Activated naive CD4-positive, alpha-beta T cell treated with anti-CD3 and anti-CD28 coated beads, Interleukin-2, amount 50 U/mL, for 16 hours (primary cell): Measurements from ENCODE around the gene KCNQ1.

Experiments used
- DNase-seq: peaks from one replicate; pipeline ENCODE4 v3.0.0-alpha.2; 2020

Gene KCNQ1

DNA sequence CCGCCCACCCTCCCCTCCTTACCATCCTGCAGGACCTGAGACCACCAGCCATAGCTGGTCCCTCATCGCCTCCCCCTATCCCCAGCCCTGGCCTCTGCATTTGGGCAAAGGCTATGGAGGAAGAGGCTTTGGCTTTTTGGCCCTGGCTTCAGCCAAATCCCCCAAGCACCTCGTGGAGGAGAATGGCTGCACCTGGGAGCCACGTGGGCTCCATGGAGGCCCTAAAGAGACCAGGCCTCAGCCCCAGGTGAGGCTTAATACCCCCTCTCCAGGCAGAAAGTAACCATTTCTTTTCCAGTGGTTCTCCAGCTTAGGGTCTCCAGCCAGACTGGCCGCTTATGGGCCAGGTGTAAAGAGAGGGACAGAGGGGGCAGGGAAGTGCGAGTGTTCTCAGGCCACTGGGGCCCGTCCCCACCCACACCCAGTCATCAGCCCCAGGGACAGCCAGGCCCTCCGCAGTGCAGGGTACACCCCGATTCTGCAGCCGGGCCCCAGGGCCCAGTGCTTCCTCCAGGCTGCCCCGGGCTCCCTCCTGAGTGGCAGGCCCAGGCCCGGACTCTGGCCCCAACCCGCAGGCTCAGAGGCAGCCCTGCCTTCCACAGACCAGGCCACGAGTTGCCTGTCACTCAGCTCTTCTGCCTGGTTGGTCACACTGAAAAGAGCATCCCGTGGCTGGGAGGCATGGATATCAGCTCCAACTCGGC, 414.3 kb downstream of the KCNQ1 start:
- no peak for DNase-seq

DNA sequence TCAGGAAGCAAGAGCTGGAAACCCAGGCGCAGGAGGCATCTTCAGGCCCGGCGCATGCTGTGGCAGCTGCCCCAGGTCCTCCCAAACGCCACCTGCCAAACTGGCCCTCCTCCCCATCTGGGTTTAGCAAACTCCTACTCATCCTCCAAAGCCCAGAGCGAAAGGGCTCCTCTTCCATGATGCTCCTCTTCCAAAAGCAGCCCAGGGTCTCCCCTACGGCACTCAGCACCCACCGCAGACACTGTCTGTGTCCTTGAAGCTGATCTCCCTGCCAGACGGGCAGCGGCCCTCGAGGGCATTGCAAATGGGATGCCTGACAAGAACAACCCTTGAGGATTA, 414.9 kb downstream of the KCNQ1 start:
- DNase-seq: no peak

DNA sequence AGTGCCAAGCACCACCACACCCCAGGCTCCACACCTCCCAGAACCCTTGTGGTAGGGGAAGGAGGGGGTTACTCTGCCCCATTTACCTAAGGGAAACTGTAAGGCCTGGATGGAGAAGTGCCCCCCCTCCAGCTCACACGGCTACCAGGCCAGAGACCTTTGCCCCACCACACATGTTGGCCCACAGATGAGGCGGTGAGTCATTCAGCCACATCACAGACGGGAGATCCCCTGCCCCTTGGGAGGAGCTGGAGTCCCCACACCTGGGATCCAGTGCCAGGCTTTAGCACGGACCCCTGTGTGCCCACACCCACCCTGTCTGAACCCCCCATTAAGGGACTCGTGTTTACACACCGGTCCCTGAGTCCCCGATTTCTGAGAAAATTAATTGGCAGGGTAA, 415.8 kb downstream of the KCNQ1 start:
- no peak for DNase-seq

DNA sequence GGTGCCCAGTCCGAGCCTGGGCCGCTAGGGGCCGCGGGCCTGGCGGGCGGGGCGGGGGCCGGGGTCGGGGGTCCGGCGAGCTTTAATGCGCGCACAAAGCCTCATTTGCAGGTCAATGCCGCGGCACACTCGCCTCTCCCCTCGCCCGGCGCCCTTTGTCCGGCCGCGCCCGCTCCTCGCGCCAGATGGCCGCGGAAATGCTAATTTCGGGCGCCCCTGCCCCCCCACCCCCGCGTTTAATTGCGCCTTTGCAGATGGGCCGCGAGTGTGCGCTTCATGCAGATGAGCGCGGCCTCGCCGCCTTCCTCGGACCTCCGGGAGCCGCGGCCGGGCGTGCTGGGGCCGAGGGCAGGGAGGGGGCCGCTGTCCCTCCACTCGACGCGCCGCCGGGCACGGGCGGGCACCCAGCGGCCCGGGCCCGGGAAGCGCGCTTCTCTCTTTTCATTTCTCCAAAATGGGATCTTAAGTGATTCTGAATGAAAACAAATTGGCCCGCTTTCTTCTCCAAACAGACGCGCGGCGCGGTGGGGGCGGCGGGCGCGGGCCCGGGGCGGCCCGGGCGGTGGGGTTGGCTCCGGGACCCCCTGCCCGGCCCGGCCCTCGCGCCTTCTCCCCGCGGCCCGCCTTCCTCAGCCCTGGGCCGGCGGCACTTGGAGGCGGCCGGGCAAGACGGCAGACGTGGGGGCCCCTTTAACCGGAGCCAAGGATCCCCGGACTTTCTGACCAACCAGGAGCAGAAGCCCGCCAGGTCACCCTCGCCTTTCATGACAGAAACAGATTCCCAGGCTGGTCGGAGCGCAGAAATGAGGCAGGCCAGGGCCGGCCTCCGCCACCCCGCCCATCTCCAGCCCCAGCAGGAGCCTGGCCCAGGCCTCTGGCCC, 417.8 kb downstream of the KCNQ1 start:
- DNase-seq: no peak

DNA sequence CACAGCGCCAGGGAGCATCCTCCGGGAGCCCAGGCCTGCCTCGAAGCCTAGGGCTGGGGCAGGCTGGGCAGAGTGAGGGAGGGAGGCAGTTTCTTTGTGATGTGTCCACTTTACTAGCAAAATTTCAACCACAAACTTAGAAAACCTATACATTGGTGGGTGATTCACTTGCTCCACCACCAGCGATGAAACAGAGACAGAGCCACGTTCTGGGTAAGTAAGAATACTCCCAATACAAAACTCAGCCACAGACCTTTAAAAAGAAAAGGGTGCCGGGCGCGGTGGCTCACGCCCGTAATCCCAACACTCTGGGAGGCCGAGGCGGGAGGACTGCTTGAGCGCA, 418.4 kb downstream of the KCNQ1 start:
- DNase-seq: no peak

DNA sequence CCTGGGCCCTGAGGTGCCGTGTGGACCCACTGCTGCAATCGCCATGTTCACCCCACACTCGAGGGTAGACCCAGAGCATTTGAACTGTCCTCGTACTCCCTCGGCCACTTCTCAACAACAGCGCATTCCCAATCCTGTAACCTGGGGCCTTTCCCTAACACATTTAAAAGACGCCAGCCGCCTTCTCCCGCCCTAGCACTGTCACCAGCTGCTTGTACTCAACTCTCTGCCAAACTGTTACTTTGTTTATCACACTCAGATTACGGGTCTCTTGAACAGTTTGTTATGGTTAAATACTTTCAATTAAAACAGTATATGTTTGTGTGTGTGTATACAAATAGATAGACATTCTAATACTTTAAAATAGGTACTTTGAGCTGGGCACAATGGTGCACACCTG, 420.1 kb downstream of the KCNQ1 start:
- DNase-seq: no peak

DNA sequence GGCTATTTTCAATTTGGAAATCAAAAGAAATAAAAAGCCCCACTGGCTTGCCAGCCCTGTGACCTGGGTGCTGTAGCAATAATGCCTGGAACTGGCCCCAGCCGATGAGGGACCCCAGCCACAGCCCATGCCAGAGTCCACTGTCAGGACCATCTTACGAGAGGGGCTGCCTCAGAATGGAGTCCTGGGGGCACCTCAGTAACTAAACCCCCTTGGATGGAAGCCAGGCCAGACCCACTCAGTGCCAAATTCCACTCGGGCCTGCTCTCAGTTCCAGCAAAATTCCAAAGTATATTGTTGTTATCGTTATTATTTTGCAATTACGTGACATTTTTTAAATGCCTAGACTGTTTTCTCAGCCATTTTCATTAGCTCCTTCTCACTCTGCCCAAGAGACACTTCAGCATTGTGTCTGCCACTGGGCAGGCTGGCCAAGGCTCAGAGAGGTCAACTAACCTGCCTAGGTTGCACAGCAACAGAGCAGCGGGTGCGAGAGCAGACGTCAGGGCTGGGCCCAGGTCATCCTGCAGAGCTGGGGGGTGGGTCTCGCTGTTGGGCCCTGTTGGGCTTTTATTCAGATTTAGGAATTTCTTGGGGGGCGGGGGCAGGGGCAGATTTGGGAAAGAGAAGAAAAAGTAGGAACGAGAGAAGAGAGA, 421.2 kb downstream of the KCNQ1 start:
- DNase-seq: no peak

DNA sequence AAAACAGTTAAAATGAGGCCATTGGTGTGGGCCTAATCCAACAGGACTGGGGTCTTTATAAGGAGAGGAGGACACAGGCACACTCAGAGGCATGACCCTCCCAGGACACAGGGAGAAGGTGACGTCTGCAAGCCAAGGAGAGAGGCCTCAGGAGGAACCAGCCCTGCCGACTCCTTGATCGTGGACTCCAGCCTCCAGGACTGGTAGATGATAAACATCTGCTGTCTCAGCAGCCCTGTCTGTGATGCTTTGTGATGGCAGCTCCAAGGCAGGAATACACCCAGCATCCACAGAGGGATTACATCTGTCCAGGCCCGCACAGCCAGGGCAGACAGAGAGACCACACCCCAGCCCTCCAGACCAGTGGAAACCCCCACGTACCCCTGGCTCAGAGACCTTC, 422.3 kb downstream of the KCNQ1 start:
- DNase-seq: no peak

DNA sequence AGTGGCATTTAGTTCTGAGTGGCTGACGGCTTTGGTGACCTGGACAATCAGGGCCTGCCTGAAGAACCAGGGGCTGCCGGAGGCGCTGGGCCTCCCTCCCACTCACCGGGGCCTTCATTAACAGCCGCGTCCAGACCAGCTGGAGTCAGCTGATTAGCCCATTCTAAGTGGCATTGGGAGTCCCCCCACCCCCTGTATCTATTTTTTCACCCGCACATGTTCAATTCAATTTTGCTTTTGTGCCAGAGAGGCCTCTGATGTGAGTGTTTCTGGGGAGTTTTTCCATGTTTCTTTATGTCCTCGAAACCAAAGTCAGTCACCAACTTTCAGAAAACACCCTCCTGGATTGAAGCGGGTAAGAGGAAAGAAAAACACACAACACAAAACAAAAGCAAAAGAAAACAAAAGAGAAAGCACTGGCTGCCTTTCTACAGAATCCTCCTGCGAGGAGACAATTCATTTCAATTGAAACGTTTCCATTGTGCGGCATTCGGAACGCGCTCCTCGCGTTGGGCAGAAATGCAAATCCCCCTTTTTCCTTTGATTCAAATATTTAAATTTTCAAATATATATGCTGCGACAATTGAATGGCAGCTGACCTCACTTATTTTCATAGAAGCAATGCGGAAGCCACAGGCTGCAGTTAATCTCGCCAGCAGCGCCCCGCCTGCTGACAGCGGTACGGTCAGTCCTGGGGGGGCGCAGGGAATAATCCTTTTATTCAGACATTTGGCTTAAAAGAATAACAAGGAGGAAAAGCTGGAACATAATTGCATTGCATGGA, 423.1 kb downstream of the KCNQ1 start:
- no peak for DNase-seq

DNA sequence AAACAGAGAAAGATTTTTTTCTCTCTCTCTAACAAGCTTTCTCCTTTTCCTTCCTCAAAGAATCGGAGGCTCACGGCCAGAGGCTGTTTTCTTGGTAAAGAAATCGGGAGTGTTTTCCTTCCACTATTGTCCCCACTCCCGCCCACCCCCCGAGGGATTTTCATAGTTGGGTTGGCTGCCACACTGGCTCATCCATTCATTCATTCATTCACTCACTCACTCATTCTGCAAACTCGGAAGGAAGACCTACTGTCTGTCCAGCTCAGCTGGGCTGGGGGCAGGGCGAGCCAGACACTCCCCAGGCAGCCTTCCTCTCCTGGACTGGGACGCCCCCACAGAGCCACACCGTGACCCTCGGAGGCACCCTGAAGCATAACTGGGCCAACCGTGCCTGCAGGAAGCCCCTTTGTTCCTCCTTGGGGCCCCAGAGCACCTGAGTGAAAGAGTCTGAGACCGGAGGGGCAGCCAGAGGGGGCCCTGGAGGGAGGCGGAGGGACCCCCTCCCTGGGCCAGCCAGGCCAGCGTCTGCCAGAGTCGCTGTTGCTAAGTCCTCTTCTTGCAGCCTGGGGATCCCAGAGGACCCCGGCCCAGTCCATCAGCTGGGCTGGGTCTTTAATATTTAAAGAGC, 423.8 kb downstream of the KCNQ1 start:
- no peak for DNase-seq

DNA sequence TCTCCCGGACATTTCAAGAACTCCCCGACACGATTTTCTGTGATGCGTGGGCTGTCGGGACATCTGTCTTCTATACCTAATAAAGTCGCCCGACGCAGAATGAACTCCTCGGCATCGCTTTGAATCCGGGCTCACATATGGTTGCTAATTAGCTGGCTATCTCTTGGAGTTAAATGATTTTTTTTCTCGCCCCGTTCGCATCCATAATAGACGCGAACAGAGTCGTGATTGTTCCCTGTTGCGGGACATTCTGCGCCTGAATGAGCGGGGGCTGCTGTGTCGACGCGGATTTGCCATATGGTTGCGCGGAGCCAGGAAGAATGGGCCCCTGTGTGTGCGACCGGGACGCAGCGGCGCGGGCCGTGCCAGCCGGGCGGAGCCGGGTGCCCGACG, 424.3 kb downstream of the KCNQ1 start:
- DNase-seq: no peak

DNA sequence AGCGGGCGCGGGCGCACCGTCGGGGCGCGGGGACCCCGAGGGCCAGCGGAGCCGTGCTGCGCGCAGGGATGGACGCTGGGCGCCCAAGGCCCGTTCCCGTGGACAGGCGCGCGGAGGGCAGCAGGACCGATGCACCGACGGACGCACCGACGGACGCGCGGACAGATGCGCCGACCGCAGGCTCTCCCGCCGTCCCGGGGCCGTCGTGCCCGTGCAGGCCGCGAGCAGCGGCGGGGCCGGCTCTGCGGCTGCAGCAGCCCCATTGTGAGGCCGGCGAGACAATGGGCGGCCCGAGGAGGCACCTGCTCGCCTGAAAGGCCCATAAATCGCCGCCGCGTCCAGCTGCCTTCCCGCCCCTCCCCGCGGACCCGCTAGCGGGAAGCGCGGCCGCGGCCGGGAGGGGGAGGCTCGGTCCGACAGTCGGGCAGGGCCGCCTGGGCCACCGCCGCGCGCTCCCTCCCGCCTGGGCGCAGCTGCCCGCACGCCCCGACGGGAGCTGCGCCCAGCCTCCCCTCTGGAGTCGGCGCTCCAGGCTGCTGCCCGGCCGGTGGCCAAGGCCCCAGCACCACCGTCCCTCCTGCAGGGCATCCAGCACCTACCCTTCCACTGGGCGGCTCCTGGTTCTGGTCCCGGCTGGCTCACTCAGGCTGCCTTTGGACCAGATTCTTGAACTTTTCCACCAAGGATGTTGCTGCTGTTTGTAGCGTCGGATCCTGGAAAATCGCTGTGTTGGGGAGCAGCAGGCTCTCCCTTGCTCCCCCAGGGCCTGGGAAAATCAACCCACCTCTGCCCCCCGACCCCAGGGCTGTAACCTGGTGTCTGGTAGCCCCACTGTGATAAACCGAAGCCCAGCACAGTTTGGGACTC, 425.0 kb downstream of the KCNQ1 start:
- no peak for DNase-seq

DNA sequence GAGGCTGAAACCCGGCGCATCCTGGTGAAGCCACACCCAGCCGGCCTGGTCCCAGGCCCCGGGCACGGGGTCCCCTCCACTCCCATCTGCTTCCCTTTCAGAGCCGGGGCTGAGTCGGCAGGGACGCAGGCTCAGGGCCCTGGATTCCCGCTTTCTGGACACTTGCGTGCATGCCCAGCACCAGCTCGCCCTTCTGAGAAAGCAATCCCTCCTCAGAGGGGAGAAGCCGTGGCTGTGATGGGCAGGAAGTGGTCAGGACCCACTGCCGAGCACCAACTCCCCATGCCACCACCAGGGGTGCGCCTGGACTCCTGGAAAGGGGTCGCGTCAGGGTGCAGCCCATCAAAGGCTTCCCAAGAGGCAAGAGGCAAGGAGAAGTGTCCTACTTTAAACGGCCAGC, 425.7 kb downstream of the KCNQ1 start:
- no peak for DNase-seq

DNA sequence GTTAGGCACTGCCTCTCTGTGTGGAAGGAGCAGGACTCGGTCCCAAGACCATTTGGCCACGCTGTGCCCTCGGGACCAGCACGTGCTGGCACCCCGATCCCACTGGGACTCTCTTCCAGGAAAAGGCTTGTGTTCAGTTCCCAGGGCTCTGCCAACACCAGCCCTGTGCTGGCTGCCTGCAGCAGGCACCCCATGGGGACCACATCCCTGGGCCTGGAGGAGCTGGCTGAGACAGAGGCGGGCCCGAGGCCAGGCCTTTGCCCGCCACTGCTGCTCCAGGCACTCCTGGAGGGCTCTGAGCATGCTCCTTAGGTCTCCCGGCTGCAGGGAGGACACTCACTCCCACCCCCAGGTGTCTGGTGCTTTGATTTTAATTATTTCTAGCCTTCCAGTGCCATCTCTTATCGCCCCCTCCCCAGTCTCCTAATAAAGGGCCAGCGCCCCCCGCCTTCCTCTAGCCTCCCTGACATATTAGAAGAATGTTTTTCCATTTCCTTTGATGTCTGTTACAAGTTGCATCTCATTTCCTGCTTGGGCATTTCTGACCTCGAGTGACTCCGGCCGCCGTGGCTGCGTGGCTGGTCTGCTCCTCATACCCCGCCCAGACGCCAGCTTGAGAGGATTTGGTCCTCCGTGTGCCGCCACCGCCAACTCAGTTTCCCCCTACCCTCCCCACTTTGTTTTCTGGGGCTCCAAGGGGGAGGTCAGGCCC, 426.3 kb downstream of the KCNQ1 start:
- DNase-seq: no peak

DNA sequence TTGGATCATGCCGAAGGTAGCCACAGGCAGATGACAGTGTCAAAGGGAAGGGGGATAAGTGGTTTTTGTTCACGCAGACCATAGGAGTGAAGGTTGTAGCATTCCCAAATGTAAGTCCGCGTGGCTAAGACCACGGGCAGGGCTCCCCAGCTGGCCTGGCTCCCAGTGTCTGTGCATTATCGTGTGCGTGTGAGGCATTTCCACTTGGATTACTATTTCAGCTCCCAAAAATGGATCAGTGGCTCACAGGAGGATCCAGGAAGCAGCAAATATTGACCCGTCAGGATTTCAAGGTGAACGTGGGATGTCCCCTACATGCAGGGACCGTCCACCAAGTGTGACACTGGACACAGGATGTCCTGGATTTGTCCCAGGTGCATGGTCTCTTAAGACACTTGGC, 430.2 kb downstream of the KCNQ1 start:
- DNase-seq: no peak

DNA sequence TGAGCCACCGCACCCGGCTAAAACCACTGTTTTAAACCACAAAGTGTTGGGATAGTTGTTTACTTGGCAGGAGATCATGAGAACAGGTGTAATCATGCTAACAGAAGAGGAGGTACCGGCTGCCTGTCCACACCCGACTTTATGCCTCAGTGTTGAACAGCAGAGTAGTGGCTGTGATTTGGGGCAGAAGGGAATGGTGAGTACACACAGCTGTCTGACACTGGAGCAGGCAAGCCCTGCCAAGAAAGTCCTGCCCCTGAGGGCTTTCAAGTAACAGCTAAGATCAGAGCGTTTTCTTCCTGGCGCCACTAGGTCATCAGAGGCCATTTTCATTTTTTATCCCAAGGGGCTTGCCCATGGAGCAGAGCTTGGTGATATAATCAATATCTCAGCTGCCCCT, 432.7 kb downstream of the KCNQ1 start:
- DNase-seq: no peak

DNA sequence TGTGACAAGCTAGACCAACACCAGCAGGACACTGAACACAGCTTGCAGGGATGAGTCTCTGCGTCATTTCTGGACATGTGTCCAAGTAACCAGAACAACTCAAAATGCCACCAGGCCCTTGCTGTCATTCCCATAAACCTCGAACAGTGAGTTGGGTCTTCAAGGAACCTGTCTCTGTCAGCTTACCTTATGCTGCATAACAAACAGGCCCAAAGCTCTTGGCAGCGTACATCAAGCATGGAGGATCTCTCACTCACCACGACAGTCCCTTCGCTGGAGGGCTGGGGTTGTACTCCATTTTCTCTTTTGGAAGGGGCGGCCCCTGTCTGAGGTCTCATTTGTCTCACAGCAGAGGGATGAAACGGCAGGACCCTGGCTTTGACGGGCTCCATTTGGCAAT, 434.0 kb downstream of the KCNQ1 start:
- no peak for DNase-seq

DNA sequence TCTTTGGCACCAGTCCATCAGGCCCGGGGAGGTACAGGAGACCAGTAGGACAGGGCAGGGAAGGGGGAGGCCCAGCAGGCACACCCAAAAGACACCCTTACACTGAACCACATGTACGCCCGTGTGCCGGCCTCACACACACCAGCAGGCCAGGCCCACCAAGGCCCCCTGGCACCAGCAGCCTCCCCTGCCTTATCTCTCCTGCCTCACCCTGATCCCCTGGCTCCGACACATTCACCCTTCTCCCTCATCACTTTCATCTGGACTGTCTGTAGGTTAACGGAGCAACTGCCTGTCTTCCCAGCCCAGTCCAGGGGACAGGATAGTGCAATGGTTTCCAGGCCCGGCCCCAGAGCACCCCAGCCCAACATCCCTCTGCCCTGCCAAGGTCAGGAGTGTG, 435.8 kb downstream of the KCNQ1 start:
- no peak for DNase-seq

DNA sequence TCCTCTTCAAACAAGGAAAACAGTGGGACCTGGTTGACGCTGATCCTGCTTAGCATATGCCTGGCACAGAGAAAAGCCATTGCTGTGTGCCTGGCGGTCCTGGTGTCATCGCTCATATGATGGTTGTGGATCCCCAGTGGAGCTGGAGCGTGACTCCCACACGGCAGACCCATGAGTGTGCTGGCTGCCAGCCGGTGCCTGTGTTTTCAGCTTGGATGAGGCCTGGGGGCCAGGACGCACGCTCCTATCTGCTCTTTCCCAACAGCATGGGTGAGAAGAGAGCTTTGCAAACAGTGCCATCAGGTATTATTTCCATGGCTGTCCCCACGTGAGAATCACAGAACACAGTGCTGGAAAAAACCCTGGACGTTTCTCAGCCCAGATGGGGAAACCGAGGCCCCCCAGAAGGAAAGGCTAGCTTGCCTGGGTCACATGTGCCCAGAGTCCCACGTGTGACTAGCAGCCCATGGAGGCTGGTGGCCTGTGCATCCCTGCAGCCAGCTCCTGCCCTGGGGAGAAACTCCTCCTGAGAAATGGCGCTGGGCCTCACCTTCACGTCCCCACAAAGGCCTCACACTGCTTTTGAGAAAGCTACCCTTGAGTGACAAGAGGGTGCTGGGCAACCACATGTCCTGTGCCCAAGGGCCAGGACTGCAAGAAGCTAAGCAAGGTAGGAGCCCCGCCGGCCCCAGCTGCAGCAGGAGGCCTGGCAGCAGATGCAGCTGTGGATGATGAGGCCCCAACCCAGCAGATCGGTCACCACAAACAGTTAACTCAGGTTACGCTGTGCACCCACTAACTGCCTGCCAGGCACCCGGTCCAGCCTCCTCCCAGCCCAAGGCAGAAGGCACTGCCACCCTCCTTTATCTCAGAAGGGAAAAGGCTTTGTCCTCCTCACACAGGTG, 436.5 kb downstream of the KCNQ1 start:
- DNase-seq: no peak

DNA sequence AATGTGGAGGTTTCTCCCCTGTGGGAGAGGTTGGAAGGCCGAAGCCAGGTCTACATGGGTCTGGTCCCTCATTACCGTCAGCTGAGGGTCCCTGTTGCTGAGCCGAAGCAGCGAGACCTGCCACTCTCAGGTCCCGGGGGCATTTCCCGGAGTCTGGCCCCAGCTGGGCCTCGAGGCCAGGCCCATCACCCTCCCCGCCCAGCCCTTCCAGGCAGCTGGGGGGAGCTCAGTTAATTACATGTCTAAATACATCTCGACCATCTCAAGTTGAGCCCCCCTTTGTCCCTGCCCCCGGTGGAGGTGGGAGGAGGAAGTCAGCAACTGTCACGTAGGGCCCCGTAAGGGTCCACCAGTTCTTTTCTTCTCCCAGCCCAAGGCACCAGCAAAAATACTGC, 437.2 kb downstream of the KCNQ1 start:
- DNase-seq: no peak
